ENCODE results near the gene PRR23E. TPM values are rescaled to one million over a fixed set of nuclear protein-coding genes. Genes with fewer than 3 reads are reported as not detected.

The PRR23E gene
- total RNA-seq, 4 donors from 2014 or later = not detected

DNA sequence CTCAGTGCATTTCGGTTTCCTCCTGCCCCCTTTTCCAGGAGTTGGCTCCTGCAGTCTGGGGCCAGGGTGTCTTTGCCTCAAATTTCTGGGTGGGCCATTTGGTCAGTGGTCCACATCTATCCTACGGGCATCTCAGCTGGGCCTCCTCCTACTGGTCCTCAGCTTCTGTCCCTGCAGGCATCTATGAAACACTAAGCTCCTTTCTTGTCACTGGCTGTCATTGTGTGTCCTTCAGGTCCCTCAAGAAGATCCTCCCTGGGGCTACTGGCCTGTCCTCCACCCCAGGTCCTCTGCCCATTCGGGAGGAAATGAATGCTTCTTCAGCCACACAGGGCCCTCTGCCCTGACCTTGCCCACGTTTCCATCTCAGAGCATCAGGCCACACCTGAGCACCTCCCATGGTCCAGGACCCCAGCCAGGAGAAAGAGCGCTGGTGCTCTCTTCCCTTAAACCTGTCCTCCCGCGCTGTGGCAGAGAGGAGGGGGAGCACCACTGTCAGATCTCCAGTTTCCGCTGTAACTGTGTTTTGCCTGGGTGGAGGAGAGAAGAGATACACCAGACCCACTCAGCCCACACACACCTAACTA, 1.8 kb downstream of the PRR23E start:
- intact Hi-C loops (cut with DNase I) = no loop called here
- H3K4me1 ChIP-seq = no peaks in the 10 kb centered on the region
- WGBS, 2 donors = 84 to 86% methylated on average over 7 to 8 of the region's 8 CpGs
- H3K27me3 ChIP-seq = peaks cover 0 to 36% (median 0%) of the 10 kb centered on the region in 4 donors
- DNase-seq = no peak
- peaks cover 0 to 8% (median 5%) of the 10 kb centered on the region in 3 donors for H3K9me3 ChIP-seq
- no peak overlapping the region for H3K27ac ChIP-seq
- no peak overlapping the region for H3K4me3 ChIP-seq
- TF ChIP-seq, protein P1, sequence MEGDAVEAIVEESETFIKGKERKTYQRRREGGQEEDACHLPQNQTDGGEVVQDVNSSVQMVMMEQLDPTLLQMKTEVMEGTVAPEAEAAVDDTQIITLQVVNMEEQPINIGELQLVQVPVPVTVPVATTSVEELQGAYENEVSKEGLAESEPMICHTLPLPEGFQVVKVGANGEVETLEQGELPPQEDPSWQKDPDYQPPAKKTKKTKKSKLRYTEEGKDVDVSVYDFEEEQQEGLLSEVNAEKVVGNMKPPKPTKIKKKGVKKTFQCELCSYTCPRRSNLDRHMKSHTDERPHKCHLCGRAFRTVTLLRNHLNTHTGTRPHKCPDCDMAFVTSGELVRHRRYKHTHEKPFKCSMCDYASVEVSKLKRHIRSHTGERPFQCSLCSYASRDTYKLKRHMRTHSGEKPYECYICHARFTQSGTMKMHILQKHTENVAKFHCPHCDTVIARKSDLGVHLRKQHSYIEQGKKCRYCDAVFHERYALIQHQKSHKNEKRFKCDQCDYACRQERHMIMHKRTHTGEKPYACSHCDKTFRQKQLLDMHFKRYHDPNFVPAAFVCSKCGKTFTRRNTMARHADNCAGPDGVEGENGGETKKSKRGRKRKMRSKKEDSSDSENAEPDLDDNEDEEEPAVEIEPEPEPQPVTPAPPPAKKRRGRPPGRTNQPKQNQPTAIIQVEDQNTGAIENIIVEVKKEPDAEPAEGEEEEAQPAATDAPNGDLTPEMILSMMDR (IDR thresholded peaks at IDR 0.05) = no peak
- no peak for TF ChIP-seq POLR2A (IDR thresholded peaks at IDR 0.05)
- no peaks in the 10 kb centered on the region for H3K36me3 ChIP-seq

DNA sequence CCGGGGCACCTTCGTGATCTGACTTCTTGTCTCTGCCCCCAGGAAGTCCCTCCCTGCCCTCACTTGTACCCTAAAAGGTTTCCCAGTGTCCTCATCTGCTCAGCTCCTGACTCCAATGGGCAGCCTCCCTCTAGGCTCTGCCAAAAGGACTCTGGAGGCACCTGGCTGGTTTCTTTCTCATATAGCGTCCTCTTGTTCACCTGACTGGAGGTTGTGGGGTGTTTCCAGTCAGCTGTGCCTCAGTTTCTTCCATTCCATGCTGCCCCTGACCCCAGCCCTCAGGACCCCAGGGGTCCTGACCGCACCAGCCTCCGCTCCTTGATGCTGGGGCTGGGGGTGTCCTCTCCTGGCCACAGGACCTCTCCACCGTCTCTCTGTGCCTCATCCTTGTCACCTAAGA, 2.5 kb downstream of the PRR23E start:
- WGBS, 2 donors = 79 to 90% methylated on average over 6 of the region's 6 CpGs
- Histone ChIP-seq H3K36me3 (no peaks in the 10 kb centered on the region), H3K27me3 (peaks cover 0 to 43% (median 0%) of the 10 kb centered on the region in 4 donors), H3K4me3 (no peak overlapping the region), H3K27ac (no peak overlapping the region), H3K4me1 (no peaks in the 10 kb centered on the region), H3K9me3 (peaks cover 0 to 8% (median 5%) of the 10 kb centered on the region in 3 donors)
- intact Hi-C loops (cut with DNase I) = no loop called here
- DNase-seq = no peak
- no peak for TF ChIP-seq POLR2A (IDR thresholded peaks at IDR 0.05)
- TF ChIP-seq, protein P1 (IDR thresholded peaks at IDR 0.05) = no peak

DNA sequence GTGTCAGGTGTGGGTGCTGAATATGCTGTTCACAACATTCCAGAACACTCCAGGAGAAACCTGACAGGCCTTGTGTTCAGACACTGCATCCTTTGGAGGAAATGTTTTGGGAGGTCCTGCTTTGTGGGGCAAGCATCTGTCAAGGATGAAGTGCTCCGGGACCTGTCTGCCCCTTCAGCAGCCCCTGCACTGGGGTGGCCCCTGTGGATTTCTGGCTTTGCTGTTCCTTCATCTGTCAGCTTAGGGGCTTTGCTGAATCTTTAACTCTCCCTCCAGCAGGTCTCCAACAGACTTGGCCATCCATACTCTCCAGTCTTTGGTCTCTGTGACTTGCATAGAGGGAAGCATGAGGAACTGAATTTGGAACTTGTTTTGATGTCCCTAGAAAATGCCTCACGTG, 3.1 kb downstream of the PRR23E start:
- H3K4me3 ChIP-seq = no peak overlapping the region
- WGBS, 2 donors = 38 to 49% methylated on average over 2 of the region's 2 CpGs
- peaks cover 0 to 47% (median 0%) of the 10 kb centered on the region in 4 donors for H3K27me3 ChIP-seq
- peaks cover 0 to 8% (median 2%) of the 10 kb centered on the region in 3 donors for H3K9me3 ChIP-seq
- H3K27ac ChIP-seq = no peak overlapping the region
- H3K36me3 ChIP-seq = no peaks in the 10 kb centered on the region
- TF ChIP-seq, protein P1 (IDR thresholded peaks at IDR 0.05) = no peak
- no peak for TF ChIP-seq POLR2A (IDR thresholded peaks at IDR 0.05)
- no peaks in the 10 kb centered on the region for H3K4me1 ChIP-seq
- intact Hi-C loops (cut with DNase I) = no loop called here
- DNase-seq = no peak

GRCh38 chr3:127196466-127197299, 3.8 kb downstream of the PRR23E start:
- Histone ChIP-seq H3K27ac (no peak overlapping the region), H3K27me3 (peaks cover 0 to 47% (median 0%) of the 10 kb centered on the region in 4 donors), H3K4me1 (no peaks in the 10 kb centered on the region), H3K9me3 (peaks cover 0 to 5% (median 0%) of the 10 kb centered on the region in 3 donors), H3K36me3 (no peaks in the 10 kb centered on the region), H3K4me3 (no peak overlapping the region)
- DNase-seq = no peak
- TF ChIP-seq POLR2A (IDR thresholded peaks at IDR 0.05) = no peak
- TF ChIP-seq, protein P1 (IDR thresholded peaks at IDR 0.05) = no peak
- WGBS, 2 donors = 82 to 87% methylated on average over 3 to 12 of the region's 15 CpGs
- intact Hi-C loops (cut with DNase I) = no loop called here

All from esophagus squamous epithelium (tissue), 5 donors.